ENCODE results near the gene RELL1. TPM values are rescaled to one million over a fixed set of nuclear protein-coding genes. Genes with fewer than 3 reads are reported as not detected.

The RELL1 gene
- total and polyA plus RNA-seq, 10 of the 15 experiments (the other 5 are each of a cell fraction or from before 2014, with no cell fraction given), result 0.20 to 10.9 (median 3.9) TPM

DNA sequence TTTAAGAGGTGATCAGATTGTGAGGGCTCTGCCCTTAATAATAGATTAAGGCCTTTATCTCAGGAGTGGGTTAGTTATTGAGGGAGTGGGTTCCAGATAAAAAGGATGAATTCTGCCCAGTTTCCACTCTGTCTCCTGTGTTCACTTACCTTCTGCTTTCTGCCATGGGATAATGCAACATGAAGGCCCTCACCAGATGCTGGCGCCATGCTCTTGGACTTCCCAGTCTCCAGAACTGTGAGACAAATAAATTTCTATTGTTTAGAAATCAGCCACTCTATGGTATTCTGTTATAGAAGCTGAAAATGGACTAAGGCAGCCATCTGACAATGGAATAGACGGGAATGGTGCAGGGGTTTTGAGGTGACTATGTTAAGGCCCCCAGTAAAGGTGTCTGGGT, 6.9 kb upstream of the RELL1 start:
- CTCF ChIA-PET, result no interaction called here
- intact Hi-C loops (cut with micrococcal nuclease; ENCODE audit: unreplicated experiment), result no loop called here
- Histone ChIP-seq H3K4me3 (no peak overlapping the region), H3K79me2 (ENCODE audit: control insufficient read depth, insufficient read depth, low read length) (no peaks in the 10 kb centered on the region), H3K27me3 (replicated peaks in 1 of 2; ENCODE audit: control insufficient read depth in 2 of 2, insufficient read depth in 2 of 2, low read length in 1 of 2) (no peaks in the 10 kb centered on the region; a peak in 1 of 4 replicates), H3K36me3 (ENCODE audit: control insufficient read depth in 2 of 2, insufficient read depth in 2 of 2, low read length in 1 of 2) (no peaks in the 10 kb centered on the region), H3K9ac (ENCODE audit: control insufficient read depth, insufficient read depth, low read length) (no peak overlapping the region), H2AFZ (ENCODE audit: control insufficient read depth, low read depth, low read length) (no peak overlapping the region), H4K20me1 (ENCODE audit: control insufficient read depth, insufficient read depth) (no peaks in the 10 kb centered on the region), H3K4me1 (ENCODE audit: control insufficient read depth, insufficient read depth, low read length) (no peaks in the 10 kb centered on the region), H3K9me3 (replicated peaks; ENCODE audit: control insufficient read depth, insufficient read depth, low read length) (no peaks in the 10 kb centered on the region; the same call in 2 of the 3 replicates), H3K27ac (ENCODE audit: control insufficient read depth, insufficient read depth) (no peak overlapping the region), H3K4me2 (ENCODE audit: control insufficient read depth, insufficient read depth) (no peak overlapping the region)
- SMC1A ChIA-PET (ENCODE audit: uncharacterized antibody, unreplicated experiment), result interaction anchor here (1.0 kb wide), 1 partner anchor 28 kb away, joined by 3 read pairs; no protein-coding TSS in a partner anchor
- no peak for FAIRE-seq
- DNase-seq (ENCODE audit: low read depth, low spot score), result no peak
- 14% methylated on average over 2 of the region's 2 CpGs for WGBS (ENCODE audit: insufficient coverage, insufficient replicate concordance, low lambda C conversion rate, missing lambda C conversion rate)
- POLR2A ChIA-PET, result no interaction called here
- ATAC-seq, result no peak
- RAD21 ChIA-PET (ENCODE audit: unreplicated experiment), result no interaction called here
- no TSS peak for BruUV-seq (replicated peaks)
- no peak for TF ChIP-seq ESRRA (IDR thresholded peaks at IDR 0.05; ENCODE audit: low read length)
- TF ChIP-seq FOXM1 (IDR thresholded peaks at IDR 0.05; ENCODE audit: low read depth, low read length), result no peak
- no peak for TF ChIP-seq EED (IDR thresholded peaks at IDR 0.05; ENCODE audit: low read depth)
- TF ChIP-seq JUND (IDR thresholded peaks at IDR 0.05; ENCODE audit: low read depth, low read length), result no peak
- TF ChIP-seq STAT3 (IDR thresholded peaks at IDR 0.05; ENCODE audit: low read depth, low read length), result no peak
- no peak for TF ChIP-seq PAX8 (IDR thresholded peaks at IDR 0.05)
- TF ChIP-seq PAX5 (IDR thresholded peaks at IDR 0.05; ENCODE audit: borderline replicate concordance, low read depth, low read length), result no peak
- TF ChIP-seq, protein P1, sequence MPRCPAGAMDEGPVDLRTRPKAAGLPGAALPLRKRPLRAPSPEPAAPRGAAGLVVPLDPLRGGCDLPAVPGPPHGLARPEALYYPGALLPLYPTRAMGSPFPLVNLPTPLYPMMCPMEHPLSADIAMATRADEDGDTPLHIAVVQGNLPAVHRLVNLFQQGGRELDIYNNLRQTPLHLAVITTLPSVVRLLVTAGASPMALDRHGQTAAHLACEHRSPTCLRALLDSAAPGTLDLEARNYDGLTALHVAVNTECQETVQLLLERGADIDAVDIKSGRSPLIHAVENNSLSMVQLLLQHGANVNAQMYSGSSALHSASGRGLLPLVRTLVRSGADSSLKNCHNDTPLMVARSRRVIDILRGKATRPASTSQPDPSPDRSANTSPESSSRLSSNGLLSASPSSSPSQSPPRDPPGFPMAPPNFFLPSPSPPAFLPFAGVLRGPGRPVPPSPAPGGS (IDR thresholded peaks at IDR 0.05; ENCODE audit: borderline replicate concordance, insufficient read depth, low read depth, low read length, poor library complexity, severe bottlenecking), result no peak
- TF ChIP-seq, protein P2, sequence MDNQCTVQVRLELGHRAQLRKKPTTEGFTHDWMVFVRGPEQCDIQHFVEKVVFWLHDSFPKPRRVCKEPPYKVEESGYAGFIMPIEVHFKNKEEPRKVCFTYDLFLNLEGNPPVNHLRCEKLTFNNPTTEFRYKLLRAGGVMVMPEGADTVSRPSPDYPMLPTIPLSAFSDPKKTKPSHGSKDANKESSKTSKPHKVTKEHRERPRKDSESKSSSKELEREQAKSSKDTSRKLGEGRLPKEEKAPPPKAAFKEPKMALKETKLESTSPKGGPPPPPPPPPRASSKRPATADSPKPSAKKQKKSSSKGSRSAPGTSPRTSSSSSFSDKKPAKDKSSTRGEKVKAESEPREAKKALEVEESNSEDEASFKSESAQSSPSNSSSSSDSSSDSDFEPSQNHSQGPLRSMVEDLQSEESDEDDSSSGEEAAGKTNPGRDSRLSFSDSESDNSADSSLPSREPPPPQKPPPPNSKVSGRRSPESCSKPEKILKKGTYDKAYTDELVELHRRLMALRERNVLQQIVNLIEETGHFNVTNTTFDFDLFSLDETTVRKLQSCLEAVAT (IDR thresholded peaks at IDR 0.05), result no peak
- no peak for TF ChIP-seq ZBED1 (IDR thresholded peaks at IDR 0.05; ENCODE audit: borderline replicate concordance)
- TF ChIP-seq BRCA1 (IDR thresholded peaks at IDR 0.05; ENCODE audit: low read depth, low read length), result no peak
- TF ChIP-seq, protein P3, sequence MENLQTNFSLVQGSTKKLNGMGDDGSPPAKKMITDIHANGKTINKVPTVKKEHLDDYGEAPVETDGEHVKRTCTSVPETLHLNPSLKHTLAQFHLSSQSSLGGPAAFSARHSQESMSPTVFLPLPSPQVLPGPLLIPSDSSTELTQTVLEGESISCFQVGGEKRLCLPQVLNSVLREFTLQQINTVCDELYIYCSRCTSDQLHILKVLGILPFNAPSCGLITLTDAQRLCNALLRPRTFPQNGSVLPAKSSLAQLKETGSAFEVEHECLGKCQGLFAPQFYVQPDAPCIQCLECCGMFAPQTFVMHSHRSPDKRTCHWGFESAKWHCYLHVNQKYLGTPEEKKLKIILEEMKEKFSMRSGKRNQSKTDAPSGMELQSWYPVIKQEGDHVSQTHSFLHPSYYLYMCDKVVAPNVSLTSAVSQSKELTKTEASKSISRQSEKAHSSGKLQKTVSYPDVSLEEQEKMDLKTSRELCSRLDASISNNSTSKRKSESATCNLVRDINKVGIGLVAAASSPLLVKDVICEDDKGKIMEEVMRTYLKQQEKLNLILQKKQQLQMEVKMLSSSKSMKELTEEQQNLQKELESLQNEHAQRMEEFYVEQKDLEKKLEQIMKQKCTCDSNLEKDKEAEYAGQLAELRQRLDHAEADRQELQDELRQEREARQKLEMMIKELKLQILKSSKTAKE (IDR thresholded peaks at IDR 0.05; ENCODE audit: low read depth, poor library complexity, severe bottlenecking), result no peak
- no peak for TF ChIP-seq KDM1A (IDR thresholded peaks at IDR 0.05; ENCODE audit: borderline replicate concordance)
- in situ Hi-C loops (cut with MboI), result no loop called here
